HepG2 (cell line): ENCODE results near the gene DPM2. TPM values are rescaled to one million over a fixed set of nuclear protein-coding genes. Genes with fewer than 3 reads are reported as not detected.
A peak's percentile ranks its signal among the peaks of the same experiment; 100 is the strongest.

Experiments used
- CCAR2 ChIP-seq: fragments of 200-400 bp; formaldehyde crosslinking; optimal IDR thresholded peaks from 2 replicates; pipeline ENCODE3; 2018; ENCODE audit warnings: low read depth, mild to moderate bottlenecking, low read length, moderate library complexity
- CCDC6 ChIP-seq: sonication (generic); formaldehyde crosslinking; IDR thresholded peaks from 2 replicates; pipeline ENCODE4 v1.8.1; 2022; ENCODE audit warnings: mild to moderate bottlenecking, missing genetic modification reagents, moderate library complexity
- CENPBD1 ChIP-seq: sonication (generic); formaldehyde crosslinking; IDR thresholded peaks from 2 replicates; pipeline ENCODE4 v1.8.0; 2022; ENCODE audit warnings: missing genetic modification reagents, low read depth, mild to moderate bottlenecking, borderline replicate concordance
- GABPB1 ChIP-seq: IDR thresholded peaks from 2 replicates; pipeline ENCODE4 v1.6.1; 2016; ENCODE audit warnings: mild to moderate bottlenecking, missing genetic modification reagents, moderate library complexity, missing compliant biosample characterization
- HDAC2 ChIP-seq: sonication (generic); formaldehyde crosslinking; IDR thresholded peaks from 2 replicates; pipeline ENCODE4 v1.4.0; 2020; ENCODE audit warnings: missing genetic modification reagents
- HNF4A ChIP-seq: sonication (generic); formaldehyde crosslinking; IDR thresholded peaks from 2 replicates; pipeline ENCODE4 v1.4.0; 2020; ENCODE audit warnings: missing genetic modification reagents
- IRX3 ChIP-seq: sonication (generic); formaldehyde crosslinking; IDR thresholded peaks from 2 replicates; pipeline ENCODE4 v1.8.1; 2023; ENCODE audit warnings: mild to moderate bottlenecking, low read depth, missing genetic modification reagents, borderline replicate concordance
- LCORL ChIP-seq, 2 experiments: fragments of 450-650 bp in 1 of 2; sonication (generic) in 1 of 2; formaldehyde crosslinking in 1 of 2; IDR thresholded peaks; 2 replicates each; pipeline versions ENCODE4 v1.5.0 to v1.6.1; 2017 to 2020; ENCODE audit warnings: antibody characterized with exemption in 1 of 2, missing genetic modification reagents in 1 of 2
- NAIF1 ChIP-seq: sonication (generic); formaldehyde crosslinking; IDR thresholded peaks from 2 replicates; pipeline ENCODE4 v1.5.0; 2020; ENCODE audit warnings: mild to moderate bottlenecking, missing genetic modification reagents, borderline replicate concordance
- NR2F6 ChIP-seq, 2 experiments: IDR thresholded peaks; 2 replicates each; pipeline ENCODE4 v1.6.1; 2016; ENCODE audit warnings: antibody characterized with exemption in 1 of 2, mild to moderate bottlenecking in 1 of 2
- TAF1 ChIP-seq: sonication (generic); formaldehyde crosslinking; IDR thresholded peaks from 2 replicates; pipeline ENCODE4 v1.4.0; 2020; ENCODE audit warnings: missing genetic modification reagents
- XBP1 ChIP-seq: sonication (generic); formaldehyde crosslinking; IDR thresholded peaks from 2 replicates; pipeline ENCODE4 v1.5.0; 2020; ENCODE audit warnings: missing genetic modification reagents
- ZNF552 ChIP-seq: sonication (generic); formaldehyde crosslinking; IDR thresholded peaks from 2 replicates; pipeline ENCODE4 v1.9.0; 2022; ENCODE audit warnings: missing genetic modification reagents, mild to moderate bottlenecking, borderline replicate concordance
- ZNF781 ChIP-seq: sonication (generic); formaldehyde crosslinking; IDR thresholded peaks from 2 replicates; pipeline ENCODE4 v1.5.1; 2020; ENCODE audit warnings: borderline replicate concordance, mild to moderate bottlenecking, missing genetic modification reagents; ENCODE audit errors: not compliant biosample characterization
- ZNF891 ChIP-seq: sonication (generic); formaldehyde crosslinking; IDR thresholded peaks from 2 replicates; pipeline ENCODE4 v1.5.0; 2020; ENCODE audit warnings: mild to moderate bottlenecking, missing genetic modification reagents
- ZSCAN5A ChIP-seq: sonication (generic); formaldehyde crosslinking; IDR thresholded peaks from 2 replicates; pipeline ENCODE4 v1.8.0; 2022; ENCODE audit warnings: mild to moderate bottlenecking, missing genetic modification reagents, borderline replicate concordance
- polyA plus RNA-seq, 8 experiments: library from polyadenylated mRNA; depleted of rRNA in 3 of 8; stranded (reverse) in 7 of 8; unstranded in 1 of 8; fragments of >200 nt; fragmentation: Illumina TruSeq in 4 of 8; extraction: Trizol in 4 of 8; gene quantifications; 2 replicates each; pipeline versions ENCODE4 v1.2.1 to v1.2.3, GENCODE V29; 2011 to 2016; ENCODE audit warnings: low read depth in 4 of 8, missing spikeins in 1 of 8, mixed read lengths in 1 of 8; ENCODE audit not compliant: insufficient read depth in 1 of 8
- total RNA-seq, 5 experiments: library from RNA; depleted of rRNA; stranded (reverse); fragments of >200 nt; fragmentation: Illumina TruSeq; extraction: Trizol; gene quantifications; 2 replicates each; pipeline ENCODE4 v1.2.3, GENCODE V29; 2016; ENCODE audit warnings: low read depth in 1 of 5
- TF ChIP-seq, protein P1 (sequence below): sonication (generic); formaldehyde crosslinking; IDR thresholded peaks from 2 replicates; pipeline ENCODE4 v1.5.0; 2020; ENCODE audit warnings: mild to moderate bottlenecking, missing genetic modification reagents
- TF ChIP-seq, protein P2 (sequence below): sonication (generic); formaldehyde crosslinking; IDR thresholded peaks from 2 replicates; pipeline ENCODE4 v1.9.0; 2021; ENCODE audit warnings: mild to moderate bottlenecking, missing genetic modification reagents

Gene DPM2
- total and polyA plus RNA-seq, 2 of the 13 experiments (the other 11 are each of a cell fraction or from before 2014, with no cell fraction given), result 24.8 to 35.3 TPM

- TF ChIP-seq ZSCAN5A (CRISPR knock-in tag) (no peak), CENPBD1 (CRISPR knock-in tag) (no peak), HNF4A (CRISPR knock-in tag) (0 out of 2 replicates have a peak, but pooled peaks have one; percentile 3), NAIF1 (CRISPR knock-in tag) (no peak), TAF1 (CRISPR knock-in tag) (peak; percentile 31; the same call in 1 of the 2 replicates), ZNF552 (CRISPR knock-in tag) (0 out of 2 replicates have a peak, but pooled peaks have one; percentile 69), CCAR2 (no peak), ZNF781 (no peak), LCORL (IDR thresholded peaks at IDR 0.05) (no peak), LCORL (CRISPR knock-in tag; IDR thresholded peaks at IDR 0.05) (peak; percentile 79), NR2F6 (IDR thresholded peaks at IDR 0.05) (0 out of 2 replicates have a peak, but pooled peaks have one; percentile 13), NR2F6 (CRISPR knock-in tag; IDR thresholded peaks at IDR 0.05) (peak; percentile 50), IRX3 (CRISPR knock-in tag) (no peak), GABPB1 (CRISPR knock-in tag) (peak; percentile 54; the same call in 1 of the 2 replicates), ZNF891 (CRISPR knock-in tag) (0 out of 2 replicates have a peak, but pooled peaks have one; percentile 26), XBP1 (no peak), CCDC6 (CRISPR knock-in tag) (peak; percentile 13; the same call in 1 of the 2 replicates), HDAC2 (CRISPR knock-in tag) (peak; percentile 72)
- TF ChIP-seq, protein P1, sequence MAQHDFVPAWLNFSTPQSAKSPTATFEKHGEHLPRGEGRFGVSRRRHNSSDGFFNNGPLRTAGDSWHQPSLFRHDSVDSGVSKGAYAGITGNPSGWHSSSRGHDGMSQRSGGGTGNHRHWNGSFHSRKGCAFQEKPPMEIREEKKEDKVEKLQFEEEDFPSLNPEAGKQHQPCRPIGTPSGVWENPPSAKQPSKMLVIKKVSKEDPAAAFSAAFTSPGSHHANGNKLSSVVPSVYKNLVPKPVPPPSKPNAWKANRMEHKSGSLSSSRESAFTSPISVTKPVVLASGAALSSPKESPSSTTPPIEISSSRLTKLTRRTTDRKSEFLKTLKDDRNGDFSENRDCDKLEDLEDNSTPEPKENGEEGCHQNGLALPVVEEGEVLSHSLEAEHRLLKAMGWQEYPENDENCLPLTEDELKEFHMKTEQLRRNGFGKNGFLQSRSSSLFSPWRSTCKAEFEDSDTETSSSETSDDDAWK, result no peak
- TF ChIP-seq, protein P2, sequence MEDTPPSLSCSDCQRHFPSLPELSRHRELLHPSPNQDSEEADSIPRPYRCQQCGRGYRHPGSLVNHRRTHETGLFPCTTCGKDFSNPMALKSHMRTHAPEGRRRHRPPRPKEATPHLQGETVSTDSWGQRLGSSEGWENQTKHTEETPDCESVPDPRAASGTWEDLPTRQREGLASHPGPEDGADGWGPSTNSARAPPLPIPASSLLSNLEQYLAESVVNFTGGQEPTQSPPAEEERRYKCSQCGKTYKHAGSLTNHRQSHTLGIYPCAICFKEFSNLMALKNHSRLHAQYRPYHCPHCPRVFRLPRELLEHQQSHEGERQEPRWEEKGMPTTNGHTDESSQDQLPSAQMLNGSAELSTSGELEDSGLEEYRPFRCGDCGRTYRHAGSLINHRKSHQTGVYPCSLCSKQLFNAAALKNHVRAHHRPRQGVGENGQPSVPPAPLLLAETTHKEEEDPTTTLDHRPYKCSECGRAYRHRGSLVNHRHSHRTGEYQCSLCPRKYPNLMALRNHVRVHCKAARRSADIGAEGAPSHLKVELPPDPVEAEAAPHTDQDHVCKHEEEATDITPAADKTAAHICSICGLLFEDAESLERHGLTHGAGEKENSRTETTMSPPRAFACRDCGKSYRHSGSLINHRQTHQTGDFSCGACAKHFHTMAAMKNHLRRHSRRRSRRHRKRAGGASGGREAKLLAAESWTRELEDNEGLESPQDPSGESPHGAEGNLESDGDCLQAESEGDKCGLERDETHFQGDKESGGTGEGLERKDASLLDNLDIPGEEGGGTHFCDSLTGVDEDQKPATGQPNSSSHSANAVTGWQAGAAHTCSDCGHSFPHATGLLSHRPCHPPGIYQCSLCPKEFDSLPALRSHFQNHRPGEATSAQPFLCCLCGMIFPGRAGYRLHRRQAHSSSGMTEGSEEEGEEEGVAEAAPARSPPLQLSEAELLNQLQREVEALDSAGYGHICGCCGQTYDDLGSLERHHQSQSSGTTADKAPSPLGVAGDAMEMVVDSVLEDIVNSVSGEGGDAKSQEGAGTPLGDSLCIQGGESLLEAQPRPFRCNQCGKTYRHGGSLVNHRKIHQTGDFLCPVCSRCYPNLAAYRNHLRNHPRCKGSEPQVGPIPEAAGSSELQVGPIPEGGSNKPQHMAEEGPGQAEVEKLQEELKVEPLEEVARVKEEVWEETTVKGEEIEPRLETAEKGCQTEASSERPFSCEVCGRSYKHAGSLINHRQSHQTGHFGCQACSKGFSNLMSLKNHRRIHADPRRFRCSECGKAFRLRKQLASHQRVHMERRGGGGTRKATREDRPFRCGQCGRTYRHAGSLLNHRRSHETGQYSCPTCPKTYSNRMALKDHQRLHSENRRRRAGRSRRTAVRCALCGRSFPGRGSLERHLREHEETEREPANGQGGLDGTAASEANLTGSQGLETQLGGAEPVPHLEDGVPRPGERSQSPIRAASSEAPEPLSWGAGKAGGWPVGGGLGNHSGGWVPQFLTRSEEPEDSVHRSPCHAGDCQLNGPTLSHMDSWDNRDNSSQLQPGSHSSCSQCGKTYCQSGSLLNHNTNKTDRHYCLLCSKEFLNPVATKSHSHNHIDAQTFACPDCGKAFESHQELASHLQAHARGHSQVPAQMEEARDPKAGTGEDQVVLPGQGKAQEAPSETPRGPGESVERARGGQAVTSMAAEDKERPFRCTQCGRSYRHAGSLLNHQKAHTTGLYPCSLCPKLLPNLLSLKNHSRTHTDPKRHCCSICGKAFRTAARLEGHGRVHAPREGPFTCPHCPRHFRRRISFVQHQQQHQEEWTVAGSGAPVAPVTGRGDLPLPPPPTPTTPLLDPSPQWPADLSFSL (CRISPR knock-in tag), result no peak
These were observed 39.1 kb downstream of the DPM2 start (continued) for GRCh38 chr9:127898433-127899127.
